Measurements from ENCODE around the gene SLAMF1.

DNA sequence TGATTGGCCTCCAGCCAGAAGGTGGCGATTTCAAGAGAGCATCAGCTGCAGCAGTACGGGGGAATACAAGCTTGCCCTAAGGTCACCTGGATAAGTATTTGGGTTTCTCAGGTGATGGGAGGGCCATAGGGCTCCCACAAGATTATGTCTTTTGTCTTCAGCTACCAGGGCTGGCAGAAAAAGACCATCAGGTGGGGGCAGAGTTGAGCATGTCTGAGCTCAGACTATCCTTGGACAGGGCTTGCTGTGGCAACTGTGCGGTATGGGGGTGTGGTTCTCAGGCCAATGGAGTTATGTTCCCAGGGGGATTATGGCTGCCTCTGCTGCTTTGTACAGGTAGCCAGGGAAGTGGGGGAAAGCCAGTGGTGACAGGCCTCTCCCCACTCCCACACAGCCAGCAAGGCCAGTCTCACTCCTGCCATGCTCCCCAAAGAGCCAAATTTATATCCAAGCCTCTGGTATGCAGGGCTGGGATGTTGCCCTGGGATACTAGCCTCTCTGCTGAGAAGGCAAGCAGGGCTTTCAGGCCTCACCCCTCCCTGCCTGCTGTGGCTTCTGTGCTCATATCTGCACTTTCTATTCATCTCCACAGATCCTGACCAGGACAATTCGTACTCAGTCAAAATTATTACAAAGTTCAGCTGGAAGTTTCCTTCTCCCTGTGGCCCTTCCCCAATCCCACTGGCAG is 40.9 kb downstream of the SLAMF1 start:
- TF ChIP-seq YY1 (IDR thresholded peaks at IDR 0.05; ENCODE audit: insufficient read depth, insufficient read length), result no peak
- no peak for TF ChIP-seq ZNF274 (IDR thresholded peaks at IDR 0.05; ENCODE audit: low read depth, low read length)
- no peak for TF ChIP-seq SUZ12 (IDR thresholded peaks at IDR 0.05; ENCODE audit: extremely low read depth, insufficient read depth, insufficient read length)

All from NT2/D1 (cell line).